Kasumi-1 (cell line): Measurements from ENCODE around the gene TRIM66.
"Not testable (repeated sequence)": the region's sequence is repeated elsewhere in the genome, so short reads cannot be mapped to it uniquely, and the experiment has no call there.

ENCODE experiments used
- DNase-seq, 2 experiments: peaks; one replicate each; lab custom pipeline; 2025; lab: John Stamatoyannopoulos, UW

TRIM66 gene

GRCh38 chr11:8690374-8691342 lies 8.2 kb upstream of the TRIM66 start:
- DNase-seq: no peak

GRCh38 chr11:8689726-8690255 lies 7.3 kb upstream of the TRIM66 start:
- no peak for DNase-seq

GRCh38 chr11:8688414-8689362 lies 6.2 kb upstream of the TRIM66 start:
- peak; percentile 72 to 85 for DNase-seq

DNA sequence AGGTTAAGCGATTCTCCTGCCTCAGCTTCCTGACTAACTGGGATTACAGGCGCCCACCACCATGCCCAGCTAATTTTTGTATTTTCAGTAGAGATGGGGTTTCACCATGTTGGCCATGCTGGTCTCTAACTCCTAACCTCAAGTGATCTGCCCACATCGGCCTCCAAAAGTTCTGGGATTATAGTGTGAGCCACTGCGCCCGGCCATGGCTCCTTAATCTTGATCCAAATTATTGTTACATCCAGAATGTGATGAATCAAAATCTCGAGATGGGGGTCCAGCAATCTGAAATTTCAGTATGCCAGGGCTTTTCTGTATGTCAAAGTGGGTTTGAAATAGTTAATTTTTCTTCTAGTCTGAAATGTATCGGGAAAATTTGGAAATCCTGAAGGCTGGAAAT lies 3.9 kb upstream of the TRIM66 start:
- no peak for DNase-seq

DNA sequence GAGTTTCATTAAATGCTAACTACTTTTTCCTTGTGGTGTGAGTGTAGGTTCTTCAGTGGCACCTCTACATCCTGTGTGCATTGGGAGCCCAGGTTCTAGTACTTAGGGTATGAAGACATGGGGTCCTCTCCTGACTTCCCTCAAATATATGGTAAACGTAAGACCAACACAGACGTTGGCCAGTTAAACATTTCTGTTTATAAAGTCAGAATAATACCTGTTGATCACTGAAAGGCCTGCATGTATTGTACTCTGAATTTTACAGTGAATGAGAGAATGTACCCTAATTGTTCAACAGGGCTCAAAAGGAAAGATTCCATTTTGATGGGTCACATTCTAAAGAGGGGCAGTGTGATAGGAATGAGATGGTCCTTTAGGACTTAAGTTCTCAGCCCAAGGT lies 3.4 kb upstream of the TRIM66 start:
- no peak for DNase-seq

DNA sequence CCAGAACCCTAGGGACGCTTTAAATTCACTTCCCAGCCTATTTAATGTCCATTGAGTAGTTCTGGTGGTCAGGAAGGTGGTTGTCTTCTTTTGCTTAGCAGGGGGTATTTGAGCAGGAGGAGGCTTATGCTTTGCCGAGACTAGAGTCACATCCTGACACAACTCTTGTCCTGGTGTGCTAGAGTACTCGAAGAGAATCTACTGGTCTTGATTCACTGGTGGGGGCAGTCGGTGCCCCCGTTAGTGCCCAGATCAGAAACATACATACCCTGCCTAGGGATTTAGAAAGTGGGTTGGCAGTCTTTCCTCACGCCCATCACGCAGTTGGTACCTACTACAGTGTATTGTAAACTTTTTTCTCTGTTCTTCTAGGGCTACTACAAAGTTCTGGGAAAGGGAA lies 2.8 kb upstream of the TRIM66 start:
- DNase-seq: no peak

- DNase-seq: no peak
These were observed 2.3 kb upstream of the TRIM66 start for GRCh38 chr11:8684600-8685290.

DNA sequence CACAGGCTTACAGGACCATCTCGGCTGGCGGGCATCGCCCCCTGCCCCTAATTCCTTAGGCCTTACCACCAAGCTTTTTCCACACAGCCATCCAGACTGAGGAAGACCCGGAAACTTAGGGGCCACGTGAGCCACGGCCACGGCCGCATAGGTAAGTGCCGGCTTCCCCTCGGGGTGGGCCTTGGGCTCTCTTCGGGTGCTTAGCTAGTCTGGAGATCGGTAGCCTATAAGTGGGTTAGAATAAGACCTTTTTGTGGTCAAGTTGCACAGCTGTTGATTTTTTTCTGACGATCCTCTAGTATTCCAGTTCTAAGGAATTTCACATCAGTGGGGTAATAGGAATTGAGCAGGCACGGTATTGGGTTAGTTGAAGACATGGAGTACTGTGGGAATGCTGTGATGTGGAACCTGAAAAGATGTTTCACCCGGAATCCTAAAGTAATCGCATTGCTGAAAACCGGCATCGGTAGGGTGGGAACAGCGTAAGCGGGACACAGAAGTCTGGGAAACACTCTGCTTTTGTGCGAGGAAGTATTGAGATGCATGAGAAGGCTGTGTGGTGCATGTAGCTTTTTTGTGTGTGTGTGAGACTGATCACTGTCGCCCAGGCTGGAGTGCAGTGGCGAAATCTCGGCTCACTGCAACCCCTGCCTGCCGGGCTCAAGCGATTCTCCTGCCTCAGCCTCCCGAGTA lies 796 bp upstream of the TRIM66 start:
- DNase-seq: no peak

GRCh38 chr11:8681837-8682302 lies 595 bp downstream of the TRIM66 start:
- peak; percentile 48 to 60 for DNase-seq

DNA sequence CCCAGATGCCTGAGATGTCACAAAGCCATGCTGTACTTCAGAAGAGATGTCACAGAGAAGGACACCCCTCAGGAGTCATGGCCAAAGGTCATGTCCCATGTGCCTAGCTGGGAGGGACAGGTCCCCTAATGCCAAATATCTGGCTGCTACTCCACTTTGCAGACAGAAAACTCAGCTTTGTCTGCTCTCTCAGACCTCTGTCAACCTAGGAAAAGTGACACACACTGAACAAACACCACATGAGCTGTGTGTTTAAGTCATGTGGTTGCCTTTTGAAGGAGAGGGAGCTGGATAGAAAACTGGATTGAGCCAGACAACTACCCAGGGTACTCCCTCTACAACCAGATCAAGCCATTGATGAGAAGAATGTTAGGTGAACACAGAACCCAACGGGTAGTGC lies 3.5 kb downstream of the TRIM66 start:
- no peak for DNase-seq

GRCh38 chr11:8676458-8676857 lies 6.0 kb downstream of the TRIM66 start:
- no peak for DNase-seq

DNA sequence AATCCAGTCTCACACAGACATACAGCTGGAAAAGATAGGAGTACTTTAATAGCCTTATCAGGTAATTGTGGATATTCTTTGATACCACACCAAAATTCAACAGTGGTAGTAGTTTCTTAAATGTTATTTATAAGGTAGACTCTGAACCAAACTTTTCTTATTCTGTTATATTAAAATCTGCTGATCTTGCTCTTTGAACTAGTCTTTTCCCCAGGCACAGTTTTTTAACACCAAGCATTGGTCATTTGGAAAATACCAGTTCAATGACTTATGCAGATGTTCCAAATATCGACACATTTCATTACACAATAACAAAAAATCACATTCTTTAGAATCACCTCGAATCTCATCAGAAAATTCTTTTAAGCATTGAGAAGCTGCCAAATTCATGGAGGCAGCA lies 7.6 kb downstream of the TRIM66 start:
- no peak for DNase-seq

DNA sequence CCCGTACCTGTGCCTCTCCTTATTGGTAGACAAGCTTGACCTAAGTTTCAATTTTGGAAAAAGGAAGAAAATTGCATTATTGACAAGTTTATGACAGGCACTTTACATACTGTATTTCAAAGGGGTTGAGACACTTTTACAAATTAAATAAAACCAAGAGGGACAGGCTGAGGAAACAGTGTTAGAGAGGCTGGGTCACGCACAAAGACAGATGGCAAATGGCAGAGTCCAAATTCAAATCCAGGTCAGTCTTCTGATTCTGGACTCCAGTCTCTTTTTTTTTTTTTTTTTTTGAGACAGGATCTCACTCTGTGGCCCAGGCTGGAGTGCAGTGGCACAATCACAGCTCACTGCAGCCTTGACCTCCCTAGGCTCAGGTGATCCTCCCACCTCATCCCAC lies 10.1 kb downstream of the TRIM66 start:
- DNase-seq: no peak

DNA sequence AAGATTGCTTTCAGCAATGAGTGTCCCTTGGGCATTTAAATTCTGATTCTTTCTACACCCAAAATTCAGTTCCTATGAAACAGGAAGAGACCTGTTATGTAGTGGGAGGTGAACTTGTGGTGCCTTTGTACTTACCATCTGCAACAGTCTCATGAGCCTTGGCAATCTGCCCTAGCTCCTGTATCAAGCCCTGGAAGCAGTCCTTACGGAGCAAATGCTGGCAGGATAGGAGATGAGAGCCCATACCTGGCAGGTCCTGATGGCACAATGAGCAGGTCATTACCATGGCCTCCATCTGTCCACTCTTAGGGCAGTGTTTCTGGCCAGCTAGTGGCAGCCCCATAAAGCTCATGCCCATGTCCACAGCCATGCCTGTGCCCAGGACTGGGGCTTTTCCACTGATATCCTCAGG lies 10.8 kb downstream of the TRIM66 start:
- no peak for DNase-seq

- no peak for DNase-seq
These were observed 11.3 kb downstream of the TRIM66 start for GRCh38 chr11:8671193-8671612.

- not testable (repeated sequence) for DNase-seq
These were observed 12.4 kb downstream of the TRIM66 start for GRCh38 chr11:8670081-8670480.

GRCh38 chr11:8665222-8665621 lies 17.2 kb downstream of the TRIM66 start:
- DNase-seq: no peak

- no peak for DNase-seq
These were observed 21.3 kb downstream of the TRIM66 start for GRCh38 chr11:8661001-8661795.

- DNase-seq: no peak
These were observed 24.0 kb downstream of the TRIM66 start for GRCh38 chr11:8658321-8659057.
